IPS-11a (cell line): ENCODE measurements around the gene S100A6.
A peak's percentile ranks its signal among the peaks of the same experiment; 100 is the strongest.
"Not testable (repeated sequence)": the region's sequence is repeated elsewhere in the genome, so short reads cannot be mapped to it uniquely, and the experiment has no call there.

Experiments used
- H3K4me3 ChIP-seq: one replicate; pipeline ENCODE4 v1.5.1; 2013; ENCODE audit warnings: low read depth, low read length, control low read depth

Gene S100A6

GRCh38 chr1:153532769-153533599 lies 2.8 kb downstream of the S100A6 start:
- peak overlapping the region; percentile 6 for H3K4me3 ChIP-seq

GRCh38 chr1:153532181-153532580 lies 3.6 kb downstream of the S100A6 start:
- no peak overlapping the region for H3K4me3 ChIP-seq

GRCh38 chr1:153531638-153532037 lies 4.2 kb downstream of the S100A6 start:
- H3K4me3 ChIP-seq = no peak overlapping the region

DNA sequence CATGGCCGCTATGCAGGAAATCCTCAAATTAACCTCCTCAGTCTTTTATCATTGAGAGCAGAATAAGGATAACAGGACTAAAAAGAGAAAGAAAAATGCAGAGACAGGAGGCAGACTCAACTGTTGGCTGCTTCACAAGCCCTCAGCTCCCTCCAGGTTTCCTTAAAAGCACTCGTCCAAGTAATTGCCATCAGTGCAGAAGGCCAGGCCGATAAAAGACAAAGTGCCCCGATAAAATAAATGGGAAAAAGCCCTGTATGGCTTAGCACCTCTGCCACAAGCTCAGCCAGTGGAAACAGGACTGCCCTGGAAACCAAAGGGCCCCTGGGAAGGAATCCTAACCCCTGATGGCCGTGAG lies 8.1 kb downstream of the S100A6 start:
- no peak overlapping the region for H3K4me3 ChIP-seq

- no peak overlapping the region for H3K4me3 ChIP-seq
These were observed 8.6 kb downstream of the S100A6 start for GRCh38 chr1:153527023-153527682.

- H3K4me3 ChIP-seq = no peak overlapping the region
These were observed 9.7 kb downstream of the S100A6 start for GRCh38 chr1:153526132-153526543.

DNA sequence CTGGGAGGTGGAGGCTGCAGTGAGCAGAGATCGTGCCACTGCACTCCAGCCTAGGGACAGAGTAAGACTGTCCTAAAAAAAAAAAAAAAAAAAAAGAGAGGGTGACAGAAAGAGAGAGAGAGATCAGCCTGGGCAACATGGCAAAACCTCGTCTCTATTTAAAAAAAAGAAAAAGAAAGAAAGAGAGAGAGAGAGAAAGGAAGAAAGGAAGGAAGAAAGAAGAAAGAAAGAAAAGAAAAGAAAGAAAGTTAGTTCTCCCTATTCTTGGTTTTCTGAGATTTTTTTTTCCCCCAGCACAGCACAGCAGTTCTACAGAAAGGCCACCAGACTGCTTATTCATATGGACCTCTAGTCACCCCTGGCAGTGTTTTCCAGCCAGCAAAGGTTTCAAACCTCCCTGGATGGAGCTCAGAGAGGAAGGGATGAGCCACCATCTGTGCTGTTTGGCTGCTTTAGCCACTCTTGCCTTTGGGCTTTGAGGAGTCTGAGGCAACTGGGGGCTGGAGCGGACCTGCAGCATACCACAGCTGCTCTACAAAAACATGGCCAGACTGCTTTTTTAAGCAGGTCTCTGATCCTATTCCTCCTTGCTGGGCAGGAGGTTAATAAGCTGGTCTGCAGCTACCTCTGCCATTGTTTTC lies 10.6 kb downstream of the S100A6 start:
- no peak overlapping the region for H3K4me3 ChIP-seq

DNA sequence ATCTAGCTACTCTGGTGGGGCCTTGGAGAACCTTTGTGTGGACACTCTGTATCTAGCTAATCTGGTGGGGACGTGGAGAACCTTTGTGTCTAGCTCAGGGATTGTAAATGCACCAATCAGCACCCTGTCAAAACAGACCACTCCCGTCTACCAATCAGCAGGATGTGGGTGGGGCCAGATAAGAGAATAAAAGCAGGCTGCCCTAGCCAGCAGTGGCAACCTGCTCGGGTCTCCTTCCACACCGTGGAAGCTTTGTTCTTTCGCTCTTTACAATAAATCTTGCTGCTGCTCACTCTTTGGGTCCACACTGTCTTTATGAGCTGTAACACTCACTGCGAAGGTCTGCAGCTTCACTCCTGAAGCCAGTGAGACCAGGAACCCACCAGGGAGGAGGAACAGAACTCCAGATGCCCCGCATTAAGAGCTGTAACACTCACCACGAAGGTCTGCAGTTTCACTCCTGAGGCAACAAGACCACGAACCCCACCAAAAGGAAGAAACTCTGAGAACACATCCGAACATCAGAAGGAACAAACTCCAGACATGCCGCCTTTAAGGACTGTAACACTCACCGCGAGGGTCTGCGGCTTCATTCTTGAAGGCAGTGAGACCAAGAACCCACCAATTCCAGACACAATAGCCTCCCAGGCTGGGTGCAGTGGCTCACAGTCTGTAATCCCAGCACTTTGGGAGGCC lies 13.3 kb downstream of the S100A6 start:
- H3K4me3 ChIP-seq = not testable (repeated sequence)

DNA sequence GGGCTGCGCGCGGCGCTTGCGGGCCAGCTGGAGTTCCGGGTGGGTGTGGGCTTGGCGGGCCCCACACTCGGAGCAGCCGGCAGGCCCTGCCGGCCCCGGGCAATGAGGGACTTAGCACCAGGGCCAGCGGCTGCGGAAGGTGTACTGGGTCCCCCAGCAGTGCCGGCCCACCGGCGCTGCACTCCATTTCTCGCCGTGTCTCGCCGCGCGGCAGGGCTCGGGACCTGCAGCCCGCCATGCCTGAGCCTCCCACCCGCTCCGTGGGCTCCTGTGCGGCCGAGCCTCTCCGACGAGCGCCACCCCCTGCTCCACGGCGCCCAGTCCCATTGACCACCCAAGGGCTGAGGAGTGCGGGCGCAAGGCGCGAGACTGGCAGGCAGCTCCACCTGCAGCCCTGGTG lies 14.0 kb downstream of the S100A6 start:
- not testable (repeated sequence) for H3K4me3 ChIP-seq

DNA sequence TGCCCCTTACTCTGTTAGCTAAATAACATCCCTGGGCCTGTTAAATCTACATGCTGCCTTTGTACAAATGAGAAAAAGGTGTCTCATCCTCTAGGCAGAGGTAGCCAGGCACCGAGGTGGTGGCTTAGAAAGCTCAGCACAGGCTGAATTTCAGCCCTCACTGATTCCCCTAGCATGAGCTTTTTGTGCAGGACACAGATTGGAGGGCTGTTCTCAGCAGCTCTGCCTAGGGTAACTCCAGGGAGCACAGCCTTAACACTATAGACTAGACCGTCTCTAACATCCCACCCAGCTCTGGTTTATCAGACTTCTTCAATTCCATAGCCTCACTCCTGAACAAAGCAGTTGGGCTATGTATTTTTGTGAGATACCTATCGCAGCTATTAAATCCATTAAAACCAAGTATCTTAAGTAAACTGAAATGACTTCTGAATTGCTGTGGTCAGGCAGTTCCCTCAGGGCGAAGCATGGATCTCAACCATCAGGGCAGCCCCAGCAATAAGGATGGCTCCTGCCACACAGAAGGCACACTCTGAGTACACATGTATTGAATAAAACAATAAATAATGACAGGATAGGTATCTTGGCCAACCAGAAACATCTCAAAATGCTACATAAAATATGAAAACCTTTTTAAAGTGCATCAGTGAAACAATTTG lies 14.8 kb downstream of the S100A6 start:
- no peak overlapping the region for H3K4me3 ChIP-seq

DNA sequence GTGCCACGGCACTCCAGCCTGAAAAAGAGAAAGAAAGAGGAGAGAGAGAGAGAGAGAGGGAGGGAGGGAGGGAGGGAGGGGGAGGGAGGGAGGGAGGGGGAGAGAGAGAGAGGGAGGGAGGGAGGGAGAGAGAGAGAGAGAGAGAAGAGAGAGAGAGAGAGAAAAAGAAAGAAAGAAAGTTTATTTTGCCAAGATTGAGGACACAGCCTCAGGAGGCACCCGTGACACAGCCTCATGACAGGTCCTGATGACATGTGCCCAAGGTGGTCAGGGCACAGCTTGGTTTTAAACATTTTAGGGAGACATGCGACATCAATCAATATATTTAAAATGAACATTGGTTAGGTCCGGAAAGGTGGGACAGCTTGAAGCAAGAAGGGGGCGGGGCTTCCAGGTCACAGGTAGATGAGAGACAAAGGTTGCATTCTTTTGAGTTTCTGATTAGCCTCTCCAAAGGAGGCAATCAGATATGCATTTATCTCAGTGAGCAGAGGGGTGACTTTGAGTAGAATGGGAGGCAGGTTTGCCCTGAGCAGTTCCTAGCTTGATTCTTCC lies 15.6 kb downstream of the S100A6 start:
- H3K4me3 ChIP-seq = not testable (repeated sequence)

DNA sequence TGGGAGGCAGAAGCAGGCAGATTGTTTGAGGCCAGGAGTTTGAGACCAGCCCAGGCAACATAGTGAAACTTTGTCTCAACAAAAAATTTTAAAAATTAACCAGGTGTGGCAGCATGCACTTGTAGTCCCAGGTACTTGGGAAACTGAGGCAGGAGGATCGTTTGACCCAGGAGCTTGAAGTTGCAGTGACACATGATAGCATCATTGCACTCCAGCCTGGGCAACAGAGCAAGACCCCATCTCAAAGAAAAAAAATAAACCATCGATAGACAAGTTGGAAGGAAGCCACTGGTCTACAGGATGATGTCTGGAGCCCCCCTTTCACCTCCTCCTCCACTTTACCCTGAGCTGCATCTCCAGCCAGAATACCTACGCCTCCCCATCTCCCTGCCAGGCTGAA lies 16.5 kb downstream of the S100A6 start:
- no peak overlapping the region for H3K4me3 ChIP-seq

DNA sequence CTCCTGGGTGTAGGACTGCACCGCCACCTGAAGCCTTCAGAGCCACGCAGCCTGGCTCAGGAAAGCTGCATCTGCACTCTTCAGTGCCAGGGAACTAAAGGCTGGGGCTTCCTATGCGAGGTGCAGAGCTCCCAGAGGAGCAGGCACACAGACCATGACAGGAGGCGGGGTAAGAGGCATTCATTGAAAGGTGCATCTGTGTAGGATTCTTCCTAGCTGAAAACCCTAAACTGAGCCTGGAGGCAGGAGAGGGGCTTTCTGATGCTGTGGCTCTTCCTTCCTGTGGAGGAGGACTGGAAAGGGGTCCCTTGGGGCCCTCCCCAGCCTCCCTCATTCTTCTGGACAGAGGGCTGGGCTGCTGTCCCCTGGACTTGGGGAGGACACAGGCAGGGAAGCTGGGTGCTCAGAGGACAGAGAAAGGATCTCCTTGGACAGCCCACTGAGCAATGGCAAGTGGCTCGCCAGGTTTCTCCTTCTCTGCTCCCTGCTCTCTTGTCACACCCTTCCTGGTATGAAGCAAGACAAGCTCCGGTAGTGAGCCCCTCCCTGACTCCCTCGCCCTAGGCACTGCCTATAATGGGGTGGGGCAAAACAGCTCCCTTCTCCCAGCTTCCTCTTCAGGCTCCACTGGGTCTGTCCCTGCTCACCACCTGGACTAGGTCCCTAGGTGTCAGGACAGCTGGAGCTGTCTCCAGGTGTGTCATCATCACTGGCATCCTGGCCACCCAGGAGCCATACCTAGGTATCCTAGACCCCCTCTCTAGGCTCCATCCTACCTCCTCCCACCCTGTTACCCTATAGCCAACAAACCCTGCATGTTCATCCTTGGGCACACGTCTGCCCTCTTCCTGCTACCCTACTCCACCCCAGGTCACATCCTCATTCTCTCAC lies 20.0 kb downstream of the S100A6 start:
- H3K4me3 ChIP-seq = no peak overlapping the region

DNA sequence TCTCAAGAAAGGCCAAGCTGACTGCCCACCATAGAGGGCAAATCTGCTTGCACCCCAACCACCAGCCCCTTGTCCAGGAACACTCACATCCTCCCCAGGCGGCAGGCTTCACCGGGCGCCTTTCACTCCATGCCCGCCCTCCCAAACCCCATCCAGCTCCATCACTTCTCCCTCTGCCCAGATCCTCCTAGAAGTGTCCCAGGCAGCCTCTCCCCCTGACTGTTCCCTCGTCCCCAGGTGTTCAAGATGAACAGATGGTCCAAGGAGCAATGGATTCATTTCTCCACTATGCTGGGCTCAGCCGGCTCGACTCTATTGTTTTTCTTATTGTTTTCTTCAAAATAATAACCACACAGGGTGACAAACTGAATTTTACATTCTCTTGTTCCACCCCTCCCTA lies 22.1 kb downstream of the S100A6 start:
- H3K4me3 ChIP-seq = no peak overlapping the region

- H3K4me3 ChIP-seq = no peak overlapping the region
These were observed 22.8 kb downstream of the S100A6 start for GRCh38 chr1:153513023-153513422.

- no peak overlapping the region for H3K4me3 ChIP-seq
These were observed 24.8 kb downstream of the S100A6 start for GRCh38 chr1:153510984-153511410.

DNA sequence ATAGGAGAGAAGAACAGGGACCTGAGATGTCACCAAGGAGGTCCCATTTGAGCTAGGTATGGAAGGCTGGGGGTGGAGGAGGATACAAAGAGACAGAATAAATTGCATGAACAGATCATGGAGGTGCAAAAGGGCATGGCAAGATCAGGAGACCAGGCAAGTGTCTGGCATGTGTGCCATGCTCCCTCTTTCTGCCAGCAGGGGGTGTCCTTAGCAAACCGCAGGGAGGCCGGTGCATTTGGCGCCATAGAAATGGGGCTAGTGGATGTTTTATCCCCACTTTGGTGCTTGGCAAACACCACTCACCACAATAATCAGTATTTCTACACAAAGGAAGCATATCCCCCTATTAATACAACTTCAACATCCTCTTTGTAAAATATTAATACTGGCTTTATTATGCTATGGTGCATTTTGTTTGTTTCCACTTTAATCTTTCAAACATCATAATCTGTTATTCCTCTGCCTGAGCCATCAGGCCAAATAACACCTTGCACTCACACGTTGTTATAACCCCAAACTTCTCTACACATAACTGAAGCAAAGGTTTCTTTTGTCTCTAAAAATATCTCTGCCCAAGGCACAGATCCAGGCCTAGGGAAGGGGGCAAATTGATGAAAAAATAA lies 25.9 kb downstream of the S100A6 start:
- H3K4me3 ChIP-seq = no peak overlapping the region

DNA sequence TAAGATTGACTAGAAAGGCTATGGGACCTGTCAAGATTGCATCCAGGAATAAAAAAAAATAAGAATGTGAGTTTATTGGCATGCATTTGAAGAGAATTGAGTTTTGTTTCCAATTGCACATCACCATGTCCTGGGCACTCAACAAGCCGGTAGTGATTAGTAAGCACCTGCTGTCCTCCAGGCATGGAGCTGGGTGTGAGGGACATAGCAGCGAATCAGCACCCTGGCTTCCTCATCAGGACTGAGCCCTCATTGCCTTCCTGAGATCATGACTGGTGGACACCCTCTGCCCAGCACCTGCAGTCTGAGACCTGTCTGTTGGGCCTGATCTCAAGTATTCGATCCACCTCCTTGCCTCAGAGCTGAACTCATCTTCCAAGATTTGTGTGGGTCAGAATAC lies 26.8 kb downstream of the S100A6 start:
- H3K4me3 ChIP-seq = no peak overlapping the region

DNA sequence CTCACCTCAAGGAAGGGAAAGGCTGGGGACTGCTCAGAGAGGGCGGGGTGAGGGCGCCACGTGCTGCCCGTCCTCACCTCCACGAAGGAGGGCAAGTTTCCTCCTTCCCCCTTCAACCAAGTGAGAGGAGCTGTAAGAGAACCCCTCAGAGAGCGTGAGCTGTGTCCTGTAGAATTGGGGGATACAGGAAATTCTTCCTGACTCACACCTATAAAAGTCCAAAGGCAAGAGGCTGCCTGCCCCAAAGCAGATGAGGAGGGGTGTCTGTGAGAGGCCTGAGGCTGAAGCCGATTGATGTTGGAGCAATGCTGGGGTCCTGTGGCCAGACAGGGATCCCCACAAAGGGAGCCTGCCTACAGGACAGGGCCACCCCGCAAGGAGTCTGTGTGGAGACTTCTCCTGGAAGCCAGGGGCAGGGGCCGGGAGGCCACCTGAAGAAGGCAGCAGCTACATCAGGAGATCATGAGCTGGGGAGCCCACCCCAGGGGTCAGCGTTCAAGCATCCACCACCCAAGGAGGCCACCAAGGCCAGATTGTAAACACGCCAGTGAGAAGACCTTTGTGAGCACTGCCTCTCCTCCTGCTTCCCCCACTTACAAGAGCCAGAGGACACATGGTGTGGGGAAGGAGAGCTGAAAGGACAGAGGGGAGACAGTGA lies 27.7 kb downstream of the S100A6 start:
- H3K4me3 ChIP-seq = no peak overlapping the region
